Gastrocnemius medialis (tissue), 4 donors: Measurements from ENCODE around the gene REC114.

Experiments used
- POLR2A ChIP-seq, 2 donors: fragments of 450-650 bp; IDR thresholded peaks; one replicate each; pipeline ENCODE4 v1.6.1; 2017; ENCODE audit warnings: antibody characterized with exemption in 2 of 2, mild to moderate bottlenecking in 2 of 2, moderate library complexity in 2 of 2
- TF ChIP-seq, protein P1 (sequence below), 5 experiments: fragments of 450-650 bp in 3 of 5; fragments of 200-600 bp in 2 of 5; sonication (generic) in 2 of 5; IDR thresholded peaks in 4 of 5; conservative IDR thresholded peaks in 1 of 5; 1 replicate in 4 of 5; 2 replicates in 1 of 5; pipeline ENCODE4 v1.5.1; 2016 to 2019; ENCODE audit warnings: antibody characterized with exemption in 5 of 5, mild to moderate bottlenecking in 3 of 5, moderate library complexity in 3 of 5

DNA sequence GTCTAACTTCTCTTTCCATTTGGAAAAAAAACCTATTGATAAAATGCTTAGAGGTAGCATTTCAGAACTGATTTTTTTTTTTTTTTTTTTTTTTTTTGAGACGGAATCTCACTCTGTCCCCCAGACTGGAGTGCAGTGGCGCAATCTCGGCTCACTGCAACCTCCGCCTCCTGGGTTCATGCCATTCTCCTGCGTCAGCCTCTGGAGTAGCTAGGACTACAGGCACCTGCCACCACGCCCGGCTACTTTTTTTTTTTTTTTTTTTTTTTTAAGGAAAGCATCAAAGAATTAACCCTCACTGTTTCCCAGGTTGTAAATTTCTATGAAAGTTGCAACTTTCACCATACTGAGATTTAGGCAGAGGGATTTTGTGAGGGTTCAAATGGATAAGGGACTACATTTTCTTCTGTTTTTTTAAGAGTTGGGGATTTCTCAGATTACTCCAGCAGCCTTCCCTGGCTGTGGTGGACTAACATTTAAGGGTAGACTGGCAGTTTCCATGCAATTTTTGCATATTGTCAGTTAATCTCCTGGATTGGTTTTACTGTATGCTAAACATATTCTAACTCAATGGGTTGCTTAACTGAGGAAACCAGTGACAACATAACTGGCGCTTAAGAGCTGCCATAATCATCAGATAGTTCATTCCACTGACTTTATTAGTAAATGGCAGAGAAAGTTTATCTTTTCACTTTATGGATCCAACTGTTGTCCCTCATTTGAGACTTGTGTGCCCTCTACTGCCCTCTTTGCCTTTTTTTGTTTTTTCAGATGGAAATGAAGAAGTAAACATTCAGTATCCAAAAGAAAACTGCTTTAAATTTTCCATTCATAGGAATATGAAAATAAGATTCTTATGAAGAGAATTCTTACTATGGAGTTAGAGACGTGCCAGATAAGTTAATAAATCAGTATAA lies 96.5 kb downstream of the REC114 start:
- TF ChIP-seq, protein P1, sequence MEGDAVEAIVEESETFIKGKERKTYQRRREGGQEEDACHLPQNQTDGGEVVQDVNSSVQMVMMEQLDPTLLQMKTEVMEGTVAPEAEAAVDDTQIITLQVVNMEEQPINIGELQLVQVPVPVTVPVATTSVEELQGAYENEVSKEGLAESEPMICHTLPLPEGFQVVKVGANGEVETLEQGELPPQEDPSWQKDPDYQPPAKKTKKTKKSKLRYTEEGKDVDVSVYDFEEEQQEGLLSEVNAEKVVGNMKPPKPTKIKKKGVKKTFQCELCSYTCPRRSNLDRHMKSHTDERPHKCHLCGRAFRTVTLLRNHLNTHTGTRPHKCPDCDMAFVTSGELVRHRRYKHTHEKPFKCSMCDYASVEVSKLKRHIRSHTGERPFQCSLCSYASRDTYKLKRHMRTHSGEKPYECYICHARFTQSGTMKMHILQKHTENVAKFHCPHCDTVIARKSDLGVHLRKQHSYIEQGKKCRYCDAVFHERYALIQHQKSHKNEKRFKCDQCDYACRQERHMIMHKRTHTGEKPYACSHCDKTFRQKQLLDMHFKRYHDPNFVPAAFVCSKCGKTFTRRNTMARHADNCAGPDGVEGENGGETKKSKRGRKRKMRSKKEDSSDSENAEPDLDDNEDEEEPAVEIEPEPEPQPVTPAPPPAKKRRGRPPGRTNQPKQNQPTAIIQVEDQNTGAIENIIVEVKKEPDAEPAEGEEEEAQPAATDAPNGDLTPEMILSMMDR (IDR thresholded peaks at IDR 0.05 in 4 of 5, conservative IDR thresholded peaks at IDR 0.05 in 1 of 5) = no peak
- no peak for TF ChIP-seq POLR2A (IDR thresholded peaks at IDR 0.05)
